GM12873 (cell line): ENCODE results near the gene ITGAD.

ENCODE experiments used
- TF ChIP-seq, protein P1 (sequence below): IDR thresholded peaks from 2 replicates; pipeline ENCODE4 v1.5.1; 2012; ENCODE audit warnings: low read depth, mild to moderate bottlenecking, moderate library complexity, low read length, control low read depth; ENCODE audit not compliant: insufficient read depth; ENCODE audit errors: missing control alignments

ITGAD gene

DNA sequence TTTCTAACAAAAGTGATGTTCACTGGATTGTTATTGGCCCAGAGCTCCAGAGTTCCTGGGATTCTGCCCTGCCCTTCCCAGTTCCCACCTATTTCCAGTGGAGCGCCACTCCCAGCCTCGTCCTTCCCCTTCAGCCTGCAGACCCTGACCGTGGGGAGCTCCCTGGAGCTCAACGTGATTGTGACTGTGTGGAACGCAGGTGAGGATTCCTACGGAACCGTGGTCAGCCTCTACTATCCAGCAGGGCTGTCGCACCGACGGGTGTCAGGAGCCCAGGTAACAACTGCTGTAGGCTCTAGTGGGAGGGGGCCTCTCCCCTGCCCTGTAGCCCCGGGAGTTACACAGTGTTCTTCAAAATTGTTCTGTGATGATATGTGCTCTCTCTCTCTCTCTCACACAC, 23.2 kb downstream of the ITGAD start:
- TF ChIP-seq, protein P1, sequence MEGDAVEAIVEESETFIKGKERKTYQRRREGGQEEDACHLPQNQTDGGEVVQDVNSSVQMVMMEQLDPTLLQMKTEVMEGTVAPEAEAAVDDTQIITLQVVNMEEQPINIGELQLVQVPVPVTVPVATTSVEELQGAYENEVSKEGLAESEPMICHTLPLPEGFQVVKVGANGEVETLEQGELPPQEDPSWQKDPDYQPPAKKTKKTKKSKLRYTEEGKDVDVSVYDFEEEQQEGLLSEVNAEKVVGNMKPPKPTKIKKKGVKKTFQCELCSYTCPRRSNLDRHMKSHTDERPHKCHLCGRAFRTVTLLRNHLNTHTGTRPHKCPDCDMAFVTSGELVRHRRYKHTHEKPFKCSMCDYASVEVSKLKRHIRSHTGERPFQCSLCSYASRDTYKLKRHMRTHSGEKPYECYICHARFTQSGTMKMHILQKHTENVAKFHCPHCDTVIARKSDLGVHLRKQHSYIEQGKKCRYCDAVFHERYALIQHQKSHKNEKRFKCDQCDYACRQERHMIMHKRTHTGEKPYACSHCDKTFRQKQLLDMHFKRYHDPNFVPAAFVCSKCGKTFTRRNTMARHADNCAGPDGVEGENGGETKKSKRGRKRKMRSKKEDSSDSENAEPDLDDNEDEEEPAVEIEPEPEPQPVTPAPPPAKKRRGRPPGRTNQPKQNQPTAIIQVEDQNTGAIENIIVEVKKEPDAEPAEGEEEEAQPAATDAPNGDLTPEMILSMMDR, result no peak

DNA sequence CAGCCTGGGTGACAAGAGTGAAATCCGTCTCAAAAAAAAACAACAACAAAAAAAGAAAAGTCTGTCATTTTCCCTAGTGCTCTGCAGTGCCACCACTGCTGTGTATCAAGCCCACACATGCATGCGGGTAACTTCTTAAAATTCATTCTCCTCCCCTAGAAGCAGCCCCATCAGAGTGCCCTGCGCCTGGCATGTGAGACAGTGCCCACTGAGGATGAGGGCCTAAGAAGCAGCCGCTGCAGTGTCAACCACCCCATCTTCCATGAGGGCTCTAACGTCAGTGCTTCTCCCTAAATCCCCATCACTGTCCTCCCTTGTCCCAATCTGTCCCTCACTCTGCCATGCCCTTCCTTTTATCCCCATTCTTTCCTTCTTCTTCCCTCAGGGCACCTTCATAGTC, 24.8 kb downstream of the ITGAD start:
- TF ChIP-seq, protein P1, result no peak

DNA sequence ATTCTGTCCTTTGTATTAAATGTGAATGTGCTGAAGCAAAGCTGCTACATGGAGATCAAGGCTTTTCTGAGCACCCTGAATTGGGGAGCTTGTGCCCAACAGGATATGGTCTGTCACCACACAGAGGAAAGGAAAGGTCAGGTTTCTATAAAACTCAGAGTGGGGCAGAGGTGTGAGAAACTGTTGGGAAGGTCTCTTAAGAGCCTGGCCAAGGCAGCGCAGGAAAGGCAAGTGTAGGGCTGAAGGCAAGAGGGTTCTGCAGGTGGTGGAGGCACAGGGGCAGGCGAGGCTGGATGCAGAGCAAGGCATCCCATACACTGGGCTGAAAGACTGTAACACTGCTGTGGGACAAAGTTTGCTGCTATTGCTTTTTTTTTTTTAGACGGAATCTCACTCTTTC, 26.9 kb downstream of the ITGAD start:
- TF ChIP-seq, protein P1, result no peak

DNA sequence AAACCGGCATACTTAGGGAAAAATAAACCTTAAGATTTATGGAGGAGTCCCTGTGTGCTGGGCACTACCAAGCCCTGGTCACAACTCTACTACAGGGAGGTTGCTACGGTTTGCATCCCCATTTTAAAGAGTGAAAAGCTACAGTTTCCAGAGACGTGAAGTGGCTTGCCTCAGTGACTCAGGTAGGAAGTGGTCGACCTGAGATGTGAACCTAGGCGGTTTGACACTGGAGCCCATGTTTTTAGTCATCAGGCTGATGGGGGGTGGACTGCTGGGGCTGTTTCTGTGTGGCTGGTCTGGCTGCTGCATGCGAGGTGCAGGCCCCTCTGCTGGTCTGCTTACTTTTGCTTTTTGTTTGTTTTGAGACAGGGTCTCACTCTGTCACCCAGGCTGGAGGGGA, 28.5 kb downstream of the ITGAD start:
- TF ChIP-seq, protein P1, result no peak

DNA sequence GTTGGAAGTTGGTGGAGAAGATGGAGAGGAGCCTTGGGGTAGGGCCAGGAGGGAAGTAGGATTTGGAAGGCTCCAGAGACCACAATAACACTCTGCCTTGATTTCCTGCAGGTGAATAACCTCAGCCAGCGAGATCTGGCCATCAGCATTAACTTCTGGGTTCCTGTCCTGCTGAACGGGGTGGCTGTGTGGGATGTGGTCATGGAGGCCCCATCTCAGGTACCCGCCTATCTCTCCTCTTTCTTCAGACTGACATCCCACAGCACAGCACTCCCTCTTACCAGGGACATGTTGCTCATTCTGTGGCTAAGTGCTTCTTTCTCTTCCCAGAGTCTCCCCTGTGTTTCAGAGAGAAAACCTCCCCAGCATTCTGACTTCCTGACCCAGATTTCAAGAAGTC, 30.1 kb downstream of the ITGAD start:
- TF ChIP-seq, protein P1, result no peak

DNA sequence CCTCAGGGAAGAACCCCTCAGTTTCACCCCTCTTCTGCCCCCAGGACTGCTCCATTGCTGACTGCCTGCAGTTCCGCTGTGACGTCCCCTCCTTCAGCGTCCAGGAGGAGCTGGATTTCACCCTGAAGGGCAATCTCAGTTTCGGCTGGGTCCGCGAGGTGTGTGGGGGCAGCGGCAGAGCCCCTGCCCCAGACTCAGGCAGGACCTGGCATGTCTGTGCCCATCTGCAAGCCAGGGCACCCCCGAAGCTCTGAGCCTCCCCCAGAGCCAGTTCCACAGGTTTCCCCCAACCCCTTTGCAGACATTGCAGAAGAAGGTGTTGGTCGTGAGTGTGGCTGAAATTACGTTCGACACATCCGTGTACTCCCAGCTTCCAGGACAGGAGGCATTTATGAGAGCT, 30.7 kb downstream of the ITGAD start:
- TF ChIP-seq, protein P1, result no peak

DNA sequence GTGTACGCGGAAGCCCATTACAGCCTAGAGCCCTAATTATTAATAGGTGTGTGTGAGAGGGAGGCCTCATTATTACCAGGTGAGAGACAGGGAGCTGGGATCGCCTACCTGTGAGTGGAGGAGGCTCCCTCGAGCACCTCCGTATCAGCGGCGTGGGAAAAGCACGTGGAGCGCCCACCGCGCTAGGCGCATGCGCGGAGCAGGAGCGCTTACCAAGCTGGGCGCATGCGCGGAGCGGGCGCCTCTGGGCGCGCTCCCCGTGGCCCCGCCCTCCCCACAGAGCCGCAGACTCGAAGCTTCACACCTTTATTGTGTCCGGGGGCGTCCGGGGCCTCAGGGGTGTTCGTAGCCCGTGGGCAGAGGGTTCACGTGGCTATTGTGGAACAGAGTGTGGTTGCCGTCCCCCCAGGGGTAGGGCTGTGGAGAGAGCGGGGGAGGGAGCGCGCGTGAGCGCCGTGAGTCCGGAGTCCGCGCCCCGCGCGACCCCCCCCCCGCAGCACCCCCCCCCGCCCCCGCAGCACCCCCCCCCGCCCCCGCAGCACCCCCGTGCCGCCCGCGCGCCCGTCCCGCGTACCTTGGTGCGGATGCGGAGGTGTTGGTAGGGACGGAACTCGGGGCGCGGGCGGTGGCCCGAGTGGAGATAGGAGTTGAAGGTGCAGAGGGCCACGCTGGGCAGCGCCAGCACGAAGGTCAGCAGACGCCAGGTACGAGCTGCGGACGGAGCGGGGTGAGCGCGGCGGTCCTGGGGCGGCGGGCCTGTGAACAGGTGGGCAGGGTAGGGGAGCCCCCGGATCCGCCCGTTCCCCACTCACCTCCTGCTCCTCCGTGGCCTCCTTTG, 34.5 kb downstream of the ITGAD start:
- TF ChIP-seq, protein P1, result no peak
